HG02885 (cell line): ENCODE measurements around the gene SCPEP1.
A peak's percentile ranks its signal among the peaks of the same experiment; 100 is the strongest.
"Not testable (repeated sequence)": the region's sequence is repeated elsewhere in the genome, so short reads cannot be mapped to it uniquely, and the experiment has no call there.

Experiments
- ATAC-seq: cut with Tn5 transposase; IDR thresholded peaks from one replicate; pipeline ENCODE4 v1.9.1; 2021; ENCODE audit warnings: mild to moderate bottlenecking; ENCODE audit not compliant: unreplicated experiment, poor library complexity

Gene SCPEP1

DNA sequence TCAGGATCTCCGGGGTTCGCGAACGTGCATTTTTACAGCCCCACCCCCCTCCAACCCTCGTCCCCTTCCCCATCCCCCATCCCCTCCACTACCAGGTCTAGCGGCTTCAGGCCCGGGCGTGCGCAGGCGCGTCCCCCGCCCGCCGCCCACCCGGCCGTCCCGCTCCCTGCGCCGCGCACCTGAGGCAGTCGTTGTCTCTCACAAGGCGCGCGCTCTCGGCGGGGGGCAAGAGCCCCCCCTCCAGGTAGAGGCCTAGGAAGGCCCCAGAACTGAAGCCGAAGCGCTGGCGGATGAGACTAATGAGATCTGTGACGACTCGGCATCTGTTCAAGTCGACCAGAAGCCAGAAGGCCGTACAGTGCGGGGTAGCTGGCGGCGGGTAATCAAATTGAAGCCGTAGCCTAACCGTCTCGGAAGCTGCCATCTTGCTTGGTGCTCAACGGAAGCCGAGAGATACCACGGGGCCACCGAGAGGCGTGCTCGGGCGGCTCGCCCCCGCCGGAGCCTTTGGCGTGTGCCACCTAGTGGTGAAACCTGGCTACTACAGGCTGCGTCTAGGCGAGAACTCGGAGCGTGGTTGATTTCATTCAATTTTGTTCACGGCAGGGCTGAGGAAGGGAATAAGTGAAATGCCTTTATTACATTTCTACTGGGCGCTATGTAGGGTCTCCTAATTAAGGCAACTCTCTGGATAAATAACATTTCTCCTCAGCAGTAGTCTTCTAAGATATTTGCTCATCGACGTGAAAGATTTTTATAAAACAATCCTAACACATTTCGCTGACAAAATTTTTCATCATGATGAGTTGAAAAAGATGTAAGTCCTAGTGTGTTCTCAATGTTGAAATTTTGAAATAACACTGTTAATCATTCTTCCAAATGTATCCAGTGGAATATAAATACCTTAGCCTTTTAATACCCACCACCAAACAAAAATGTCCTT, 17.1 kb upstream of the SCPEP1 start, which contains the start of gene COIL:
Gene COIL, minus strand, starts transcription at position 455 of the 943 bp plus-strand sequence. Its CDS starts 31 bp downstream, at position 424.
- ATAC-seq, result peak; percentile 97

DNA sequence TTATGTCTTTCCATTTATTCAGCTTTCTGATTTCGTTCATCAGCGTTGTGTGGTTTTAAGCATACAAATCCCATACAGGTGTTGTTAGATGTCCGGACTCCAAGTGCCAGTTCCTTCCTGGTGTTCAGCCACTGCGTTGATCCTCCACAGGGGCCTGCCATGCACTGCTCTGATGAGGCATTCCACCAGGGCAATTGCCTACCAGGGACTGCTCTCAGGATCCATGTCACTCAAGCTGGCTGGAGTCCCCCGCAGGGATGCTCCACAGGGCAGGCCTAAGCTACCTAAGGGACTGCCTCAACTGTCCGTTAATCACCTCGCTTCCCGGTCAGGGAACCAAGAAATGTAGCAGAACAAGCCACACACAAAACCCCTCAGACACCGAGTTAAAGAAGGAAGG, 12.7 kb upstream of the SCPEP1 start:
- ATAC-seq, result not testable (repeated sequence)

- ATAC-seq, result not testable (repeated sequence)
Observed at GRCh38 chr17:56965681-56966080, 12.2 kb upstream of the SCPEP1 start.

DNA sequence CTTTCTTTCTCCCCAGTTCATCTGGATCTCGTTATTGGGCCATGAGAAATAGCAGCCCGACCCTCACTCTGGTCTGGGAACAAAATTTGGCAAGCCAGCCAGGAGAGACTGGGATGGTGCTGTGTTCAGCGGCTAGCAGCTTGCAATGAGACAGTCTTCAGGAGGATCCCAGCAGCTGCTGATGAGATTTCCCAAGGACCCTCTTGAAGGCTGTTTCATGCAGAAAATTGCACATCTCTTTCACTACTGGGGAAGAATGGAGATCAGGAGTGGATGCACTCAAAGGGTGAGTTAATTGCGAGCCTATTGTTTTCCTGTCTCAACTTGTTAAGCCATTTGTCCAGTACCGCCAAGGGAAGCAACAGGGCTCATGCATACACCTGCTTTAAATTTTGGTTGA, 11.6 kb upstream of the SCPEP1 start:
- ATAC-seq, result no peak

DNA sequence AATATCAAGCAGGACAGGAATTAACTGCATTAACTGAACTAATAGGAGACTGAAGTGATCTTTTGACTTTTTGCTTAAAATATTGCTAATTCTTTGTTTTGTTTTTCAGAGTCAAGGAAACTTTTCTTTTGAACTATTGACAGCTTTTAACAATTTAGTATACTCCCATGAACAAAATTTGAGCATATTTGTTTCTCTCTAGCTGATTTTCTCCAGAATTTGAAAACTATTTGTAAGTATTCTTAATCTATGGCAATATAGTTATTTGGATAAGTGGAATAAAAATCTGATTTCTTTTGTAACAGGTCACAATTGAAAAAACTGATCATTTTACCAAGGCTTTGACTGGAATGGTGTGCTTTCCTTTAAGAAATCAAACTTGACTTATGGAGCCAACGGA, 7.0 kb upstream of the SCPEP1 start:
- ATAC-seq, result no peak

- ATAC-seq, result no peak
Observed at GRCh38 chr17:56972111-56972730, 5.7 kb upstream of the SCPEP1 start.

- no peak for ATAC-seq
Observed at GRCh38 chr17:56973520-56973919, 4.4 kb upstream of the SCPEP1 start.

DNA sequence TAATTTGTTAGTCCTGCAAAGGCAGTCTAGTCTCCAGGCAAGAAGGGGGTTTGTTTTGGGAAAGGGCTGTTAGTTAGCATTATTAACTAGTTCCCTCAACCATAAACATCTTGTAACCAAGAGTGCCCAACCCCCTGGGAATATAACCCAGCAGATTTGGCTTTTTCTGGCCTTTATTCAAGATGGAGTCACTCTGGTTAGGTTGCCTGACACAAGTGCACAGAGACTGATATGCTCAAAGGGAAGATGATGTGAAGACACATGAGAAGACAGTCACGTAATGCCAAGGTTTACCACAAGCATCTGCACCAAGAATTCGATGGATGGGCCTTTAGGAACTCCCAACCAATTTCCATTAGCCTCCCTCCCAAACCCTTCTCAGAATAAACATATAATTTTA, 3.9 kb upstream of the SCPEP1 start:
- ATAC-seq, result no peak

- ATAC-seq, result no peak
Observed at GRCh38 chr17:56975656-56976055, 2.3 kb upstream of the SCPEP1 start.

DNA sequence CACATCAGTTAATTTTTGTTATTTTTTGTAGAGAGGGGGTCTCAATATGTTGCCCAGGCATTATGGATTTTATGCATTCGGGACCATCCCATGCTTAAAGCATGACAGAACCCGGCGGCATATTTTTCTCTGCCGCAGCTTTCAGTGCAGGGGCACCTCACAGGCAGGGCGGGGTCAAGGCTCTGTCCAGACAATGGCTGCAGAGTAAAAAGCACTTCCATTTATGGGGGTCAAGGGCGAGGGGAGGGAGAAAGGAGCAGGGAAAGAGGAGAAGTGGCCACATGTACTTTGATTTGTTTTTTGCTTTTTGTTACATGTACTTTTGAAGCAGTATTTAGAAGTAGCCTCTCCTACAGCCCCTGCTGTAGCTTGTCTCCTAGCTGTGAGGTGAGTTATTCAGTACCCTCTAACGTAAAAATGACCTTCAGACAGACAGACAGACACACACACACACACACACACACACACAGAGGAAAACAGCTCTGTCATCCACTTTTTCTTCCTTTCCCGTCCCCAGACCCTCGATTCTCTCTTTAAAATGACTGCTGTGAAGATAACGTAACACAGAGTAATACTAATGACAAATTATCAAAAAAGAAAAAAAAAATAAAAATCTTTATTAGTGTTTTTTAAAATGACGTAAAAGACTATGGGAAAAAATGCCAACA, 856 bp upstream of the SCPEP1 start:
- ATAC-seq, result no peak

DNA sequence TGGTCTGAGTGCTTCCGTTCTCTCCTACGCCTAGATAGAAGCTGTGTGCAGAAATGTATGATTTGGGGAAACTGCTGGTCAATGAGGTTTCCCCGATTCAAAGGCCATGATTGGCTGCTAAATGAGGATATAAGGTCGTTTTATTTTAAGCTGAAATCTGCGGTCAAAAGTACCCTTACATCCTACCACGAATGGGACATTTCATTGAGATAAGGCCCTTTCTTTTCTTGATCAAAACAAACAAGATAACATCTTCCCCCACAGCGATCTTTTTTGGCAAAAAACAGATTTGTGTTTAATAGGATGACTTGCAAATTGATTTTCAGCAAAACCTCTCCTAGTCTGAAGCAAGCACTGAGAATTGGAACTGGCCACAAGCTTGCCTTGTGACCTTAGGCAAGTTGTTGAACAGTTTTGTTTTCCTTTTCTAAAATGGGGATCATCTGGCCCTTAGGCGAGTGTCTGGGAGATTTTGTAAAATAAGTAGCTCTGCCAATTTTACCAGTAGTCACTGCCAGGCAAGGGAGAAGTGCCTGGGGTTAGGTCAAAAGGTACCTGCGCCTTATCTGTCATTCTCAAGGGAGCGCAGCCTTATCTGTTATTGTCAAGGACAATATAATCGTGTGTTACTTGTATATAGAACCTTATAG, 635 bp downstream of the SCPEP1 start:
- peak; percentile 43 for ATAC-seq

GRCh38 chr17:56979091-56979480, 1.2 kb downstream of the SCPEP1 start:
- peak; percentile 26 for ATAC-seq

GRCh38 chr17:56980526-56980925, 2.6 kb downstream of the SCPEP1 start:
- ATAC-seq, result not testable (repeated sequence)

- ATAC-seq, result no peak
Observed at GRCh38 chr17:56982312-56982711, 4.4 kb downstream of the SCPEP1 start.

- ATAC-seq, result no peak
Observed at GRCh38 chr17:56983366-56983765, 5.4 kb downstream of the SCPEP1 start.

- no peak for ATAC-seq
Observed at GRCh38 chr17:56985371-56986162, 7.6 kb downstream of the SCPEP1 start.

DNA sequence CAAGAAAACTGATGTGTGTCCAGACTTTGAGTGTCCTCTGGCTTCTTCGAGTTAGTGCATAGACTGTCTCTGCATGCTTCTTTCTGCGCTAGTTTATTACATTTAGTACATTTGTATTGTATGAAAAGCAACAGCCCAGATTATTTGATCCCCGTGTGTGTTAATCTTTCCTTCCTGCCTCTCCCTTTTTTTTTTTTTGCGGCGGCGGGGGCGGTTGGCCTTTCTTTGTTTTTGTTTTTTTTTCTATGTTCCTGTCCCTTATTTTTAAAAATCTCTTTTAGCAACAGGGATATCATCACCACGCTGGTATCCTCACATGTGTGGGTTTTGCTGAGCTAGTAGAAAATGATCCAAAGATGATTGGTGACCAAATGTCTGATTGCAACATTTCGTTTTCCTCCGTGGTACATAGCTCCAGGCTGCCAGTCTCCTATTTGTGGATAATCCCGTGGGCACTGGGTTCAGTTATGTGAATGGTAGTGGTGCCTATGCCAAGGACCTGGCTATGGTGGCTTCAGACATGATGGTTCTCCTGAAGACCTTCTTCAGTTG, 9.4 kb downstream of the SCPEP1 start:
- no peak for ATAC-seq

GRCh38 chr17:56988901-56989572, 11.1 kb downstream of the SCPEP1 start:
- ATAC-seq, result no peak

- no peak for ATAC-seq
Observed at GRCh38 chr17:56992364-56992763, 14.4 kb downstream of the SCPEP1 start.
